Measurements from ENCODE around the gene CENATAC. TPM values are rescaled to one million over a fixed set of nuclear protein-coding genes. Genes with fewer than 3 reads are reported as not detected.

Gene CENATAC
- total and polyA plus RNA-seq, 9 of the 15 experiments (the other 6 are each of a cell fraction or from before 2014, with no cell fraction given): 2.4 to 25.5 (median 13.7) TPM

- TF ChIP-seq ZNF518B (CRISPR knock-in tag; IDR thresholded peaks at IDR 0.05): no peak
- no peak for TF ChIP-seq DIDO1 (tag; IDR thresholded peaks at IDR 0.05; ENCODE audit: low read depth)
- TF ChIP-seq CREB3L1 (IDR thresholded peaks at IDR 0.05; ENCODE audit: borderline replicate concordance, low read depth): peak; percentile 87
- no peak for TF ChIP-seq U2AF1 (optimal IDR thresholded peaks at IDR 0.05; ENCODE audit: low read depth, low read length)
- no peak for TF ChIP-seq PTRF (tag; IDR thresholded peaks at IDR 0.05)
- peak; percentile 35; the same call in 1 of the 2 replicates for TF ChIP-seq CBFA2T2 (conservative IDR thresholded peaks at IDR 0.05)
- 0 out of 2 replicates have a peak, but pooled peaks have one; percentile 29 for TF ChIP-seq MEF2D (tag; conservative IDR thresholded peaks at IDR 0.05; ENCODE audit: low read depth)
- peak; percentile 88 for TF ChIP-seq ZFP36 (IDR thresholded peaks at IDR 0.05; ENCODE audit: low read depth, low read length, partially characterized antibody)
- TF ChIP-seq NELFE (IDR thresholded peaks at IDR 0.05; ENCODE audit: insufficient read depth, insufficient read length): no peak
- TF ChIP-seq C11orf30 (IDR thresholded peaks at IDR 0.05; ENCODE audit: low read depth): peak; percentile 90
- no peak for TF ChIP-seq ZNF444 (CRISPR knock-in tag; IDR thresholded peaks at IDR 0.05)
- TF ChIP-seq GABPA (tag; conservative IDR thresholded peaks at IDR 0.05; ENCODE audit: low read depth): peak; percentile 86
- no peak for TF ChIP-seq FOXP4 (CRISPR knock-in tag; IDR thresholded peaks at IDR 0.05; ENCODE audit: borderline replicate concordance)
- no peak for TF ChIP-seq JUNB (CRISPR knock-in tag; conservative IDR thresholded peaks at IDR 0.05)
- TF ChIP-seq ZNF124 (CRISPR knock-in tag; IDR thresholded peaks at IDR 0.05): no peak
- no peak for TF ChIP-seq PREB (CRISPR knock-in tag; IDR thresholded peaks at IDR 0.05)
- TF ChIP-seq SP2 (IDR thresholded peaks at IDR 0.05; ENCODE audit: extremely low read depth, low read depth, low read length, poor library complexity, severe bottlenecking): no peak
- 0 out of 2 replicates have a peak, but pooled peaks have one; percentile 15 for TF ChIP-seq ERF (CRISPR knock-in tag; IDR thresholded peaks at IDR 0.05)
- TF ChIP-seq COPS2 (conservative IDR thresholded peaks at IDR 0.05): no peak
- no peak for TF ChIP-seq ZNF311 (CRISPR knock-in tag; IDR thresholded peaks at IDR 0.05)
Observed at GRCh38 chr11:118980191-118980881, 17.6 kb upstream of the CENATAC start (continued).
